B cell (primary cell): ENCODE measurements around the gene CFAP20DC. TPM values are rescaled to one million over a fixed set of nuclear protein-coding genes. Genes with fewer than 3 reads are reported as not detected.

ENCODE experiments used
- ATAC-seq: fragments of 200-7000 bp; cut with Tn5 transposase; one replicate; pipeline ENCODE4 v1.10.0; 2021; ENCODE audit warnings: low read depth, mild to moderate bottlenecking, moderate number of reproducible peaks, moderate library complexity
- CTCF ChIA-PET: fragments of 350-600 bp; sonication (Branson Sonifier 250); formaldehyde crosslinking; loops from one replicate; lab custom pipeline; 2021; ENCODE audit warnings: antibody characterized with exemption, inconsistent platforms; lab: Charles Lee
- POLR2A ChIA-PET: fragments of 350-600 bp; sonication (Branson Sonifier 250); formaldehyde crosslinking; loops from one replicate; lab custom pipeline; 2021; ENCODE audit warnings: antibody characterized with exemption; lab: Charles Lee
- DNase-seq: peaks from one replicate; pipeline ENCODE4 v3.0.0; 2013
- H2AFZ ChIP-seq: 2 replicates; pipeline ENCODE4 v1.6.1; 2012; ENCODE audit warnings: mild to moderate bottlenecking, low read depth, low read length; ENCODE audit not compliant: insufficient read depth, poor library complexity, severe bottlenecking
- H3K27ac ChIP-seq, 2 donors: 1 replicate in 1 of 2; 2 replicates in 1 of 2; pipeline ENCODE4 v1.5.1; 2012 to 2013; ENCODE audit warnings: low read length in 2 of 2, mild to moderate bottlenecking in 2 of 2, moderate library complexity in 1 of 2
- H3K27me3 ChIP-seq, 4 experiments: fragments of 200-600 bp in 1 of 4; sonication (generic) in 1 of 4; replicated peaks in 1 of 4; 1 replicate in 2 of 4; 2 replicates in 2 of 4; pipeline versions ENCODE4 v1.6.1 to v1.7.0; 2013 to 2016; ENCODE audit warnings: low read length in 3 of 4, mild to moderate bottlenecking in 2 of 4, mixed read lengths in 1 of 4, moderate library complexity in 1 of 4; ENCODE audit not compliant: insufficient read depth in 4 of 4, control insufficient read depth in 3 of 4; ENCODE audit errors: control extremely low read depth in 1 of 4
- H3K36me3 ChIP-seq, 2 experiments: replicated peaks in 1 of 2; 1 replicate in 1 of 2; 2 replicates in 1 of 2; pipeline versions ENCODE4 v1.6.1 to v1.7.1; 2013; ENCODE audit warnings: low read length in 1 of 2; ENCODE audit not compliant: insufficient read depth in 2 of 2, control insufficient read depth in 1 of 2; ENCODE audit errors: control extremely low read depth in 1 of 2, extremely low read depth in 1 of 2
- H3K4me1 ChIP-seq, 2 donors: fragments of 200-600 bp in 1 of 2; sonication (generic) in 1 of 2; 1 replicate in 1 of 2; 2 replicates in 1 of 2; pipeline versions ENCODE4 v1.5.1 to v1.6.1; 2013 to 2017; ENCODE audit warnings: low read length in 2 of 2; ENCODE audit not compliant: control insufficient read depth in 2 of 2, insufficient read depth in 2 of 2
- H3K4me2 ChIP-seq: replicated peaks from 2 replicates; pipeline ENCODE3; 2012; ENCODE audit warnings: mild to moderate bottlenecking, low read depth, low read length; ENCODE audit not compliant: poor library complexity, severe bottlenecking
- H3K4me3 ChIP-seq, 5 experiments: fragments of 200-600 bp in 1 of 5; sonication (generic) in 1 of 5; 1 replicate in 3 of 5; 2 replicates in 2 of 5; pipeline versions ENCODE4 v1.5.1 to v1.7.0; 2011 to 2016; ENCODE audit warnings: low read length in 4 of 5, mild to moderate bottlenecking in 4 of 5, low read depth in 2 of 5, control low read depth in 1 of 5, moderate library complexity in 1 of 5; ENCODE audit not compliant: insufficient read depth in 1 of 5; ENCODE audit errors: control extremely low read depth in 1 of 5, extremely low read depth in 1 of 5
- H3K79me2 ChIP-seq: fragments of 200-600 bp; sonication (generic); one replicate; pipeline ENCODE4 v1.6.0; 2016; ENCODE audit warnings: low read length; ENCODE audit not compliant: control insufficient read depth, insufficient read depth
- H3K9ac ChIP-seq: fragments of 200-600 bp; sonication (generic); 2 replicates; pipeline ENCODE4 v1.6.1; 2017; ENCODE audit warnings: mild to moderate bottlenecking, low read length, moderate library complexity
- H3K9me3 ChIP-seq, 3 donors: one replicate each; pipeline versions ENCODE4 v1.6.1 to v1.7.1; 2013; ENCODE audit warnings: low read length in 2 of 3; ENCODE audit not compliant: control insufficient read depth in 2 of 3, insufficient read depth in 1 of 3; ENCODE audit errors: control extremely low read depth in 1 of 3
- H4K20me1 ChIP-seq: 2 replicates; pipeline ENCODE4 v1.6.0; 2012; ENCODE audit warnings: mild to moderate bottlenecking, low read length; ENCODE audit not compliant: insufficient read depth, control insufficient read depth, poor library complexity, severe bottlenecking
- H3K27ac Mint-ChIP-seq: one replicate; pipeline ENCODE4 v1.8.0; 2021; ENCODE audit warnings: mixed read lengths
- H3K27me3 Mint-ChIP-seq: one replicate; pipeline ENCODE4 v1.8.0; 2021; ENCODE audit warnings: mixed read lengths
- H3K4me1 Mint-ChIP-seq: one replicate; pipeline ENCODE4 v1.8.0; 2021; ENCODE audit warnings: mixed read lengths
- H3K4me3 Mint-ChIP-seq: one replicate; pipeline ENCODE4 v1.8.0; 2021; ENCODE audit warnings: mixed read lengths
- H3K9me3 Mint-ChIP-seq: one replicate; pipeline ENCODE4 v1.8.0; 2022; ENCODE audit warnings: mixed read lengths; ENCODE audit not compliant: insufficient read depth
- EZH2 ChIP-seq: IDR thresholded peaks from 2 replicates; pipeline ENCODE4 v1.6.1; 2012; ENCODE audit warnings: borderline replicate concordance, low read depth, mild to moderate bottlenecking, moderate library complexity, low read length; ENCODE audit not compliant: insufficient read depth, poor library complexity, severe bottlenecking
- WGBS: methylation state at CpG from one replicate; pipeline ENCODE4 v1.1.5; 2013; ENCODE audit warnings: missing lambda C conversion rate; ENCODE audit not compliant: insufficient coverage; 5-methylcytosine and 5-hydroxymethylcytosine counted together
- intact Hi-C: fragments of 100-400 bp; cut with micrococcal nuclease; formaldehyde crosslinking; loops from one replicate; pipeline ENCODE4 v1.10.0; 2022
- polyA plus RNA-seq: library from polyadenylated mRNA; depleted of rRNA; stranded (reverse); fragments of >200 nt; gene quantifications from 2 replicates; pipeline ENCODE4 v1.2.3, GENCODE V29; 2012
- total RNA-seq, 2 donors: library from RNA; stranded (reverse); fragments of 120-200 nt in 1 of 2; gene quantifications; 1 replicate in 1 of 2; 2 replicates in 1 of 2; pipeline versions ENCODE4 v1.2.3 to v1.2.4, GENCODE V29; 2013 to 2022
- TF ChIP-seq, protein P1 (sequence below): fragments of 200-600 bp; IDR thresholded peaks from one replicate; pipeline ENCODE4 v1.8.0; 2022; ENCODE audit warnings: antibody characterized with exemption, mild to moderate bottlenecking

Gene CFAP20DC
- total and polyA plus RNA-seq, 2 donors (not counting 1 experiment from before 2014, with no cell fraction given) = 0.27 to 1.2 TPM

DNA sequence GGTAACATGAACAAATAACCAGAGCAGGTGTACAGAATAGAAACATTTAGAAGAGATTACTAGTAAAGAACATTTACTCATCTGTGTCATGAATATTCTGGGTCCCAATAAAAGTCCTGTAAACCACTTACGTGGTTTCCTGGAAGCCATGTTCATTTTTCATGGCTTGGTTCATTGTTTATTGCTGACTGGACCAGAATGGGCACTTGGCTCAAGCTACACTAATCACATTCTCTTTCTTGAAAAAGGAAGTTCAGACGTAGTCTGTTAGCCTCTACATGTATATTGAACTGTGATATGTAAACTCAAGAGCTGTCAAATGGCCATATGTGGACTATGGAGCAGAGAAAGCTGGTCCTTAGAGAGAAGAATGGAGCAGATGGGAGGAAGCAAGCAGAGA is 244.9 kb downstream of the CFAP20DC start:
- no peak overlapping the region for H3K27ac ChIP-seq
- no peak for TF ChIP-seq EZH2
- TF ChIP-seq, protein P1, sequence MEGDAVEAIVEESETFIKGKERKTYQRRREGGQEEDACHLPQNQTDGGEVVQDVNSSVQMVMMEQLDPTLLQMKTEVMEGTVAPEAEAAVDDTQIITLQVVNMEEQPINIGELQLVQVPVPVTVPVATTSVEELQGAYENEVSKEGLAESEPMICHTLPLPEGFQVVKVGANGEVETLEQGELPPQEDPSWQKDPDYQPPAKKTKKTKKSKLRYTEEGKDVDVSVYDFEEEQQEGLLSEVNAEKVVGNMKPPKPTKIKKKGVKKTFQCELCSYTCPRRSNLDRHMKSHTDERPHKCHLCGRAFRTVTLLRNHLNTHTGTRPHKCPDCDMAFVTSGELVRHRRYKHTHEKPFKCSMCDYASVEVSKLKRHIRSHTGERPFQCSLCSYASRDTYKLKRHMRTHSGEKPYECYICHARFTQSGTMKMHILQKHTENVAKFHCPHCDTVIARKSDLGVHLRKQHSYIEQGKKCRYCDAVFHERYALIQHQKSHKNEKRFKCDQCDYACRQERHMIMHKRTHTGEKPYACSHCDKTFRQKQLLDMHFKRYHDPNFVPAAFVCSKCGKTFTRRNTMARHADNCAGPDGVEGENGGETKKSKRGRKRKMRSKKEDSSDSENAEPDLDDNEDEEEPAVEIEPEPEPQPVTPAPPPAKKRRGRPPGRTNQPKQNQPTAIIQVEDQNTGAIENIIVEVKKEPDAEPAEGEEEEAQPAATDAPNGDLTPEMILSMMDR = no peak
- no peaks in the 10 kb centered on the region for H3K9me3 ChIP-seq
- no peaks in the 10 kb centered on the region for H3K79me2 ChIP-seq
- Mint-ChIP-seq H3K27me3 (no peaks in the 10 kb centered on the region), H3K27ac (no peak overlapping the region), H3K4me1 (no peaks in the 10 kb centered on the region), H3K4me3 (no peak overlapping the region), H3K9me3 (peaks cover 2% of the 10 kb centered on the region)
- 83% methylated on average over 1 of the region's 2 CpGs for WGBS
- no peaks in the 10 kb centered on the region for H3K36me3 ChIP-seq
- no peaks in the 10 kb centered on the region for H3K27me3 ChIP-seq
- DNase-seq (no peak), ATAC-seq (no peak)
- ChIA-PET CTCF (no interaction called here), POLR2A (no interaction called here)
- no peak overlapping the region for H3K4me3 ChIP-seq
- H4K20me1 ChIP-seq = no peaks in the 10 kb centered on the region
- H3K9ac ChIP-seq = no peak overlapping the region
- intact Hi-C loops = no loop called here
- no peaks in the 10 kb centered on the region for H3K4me1 ChIP-seq
- H2AFZ ChIP-seq = no peak overlapping the region
- no peak overlapping the region for H3K4me2 ChIP-seq

DNA sequence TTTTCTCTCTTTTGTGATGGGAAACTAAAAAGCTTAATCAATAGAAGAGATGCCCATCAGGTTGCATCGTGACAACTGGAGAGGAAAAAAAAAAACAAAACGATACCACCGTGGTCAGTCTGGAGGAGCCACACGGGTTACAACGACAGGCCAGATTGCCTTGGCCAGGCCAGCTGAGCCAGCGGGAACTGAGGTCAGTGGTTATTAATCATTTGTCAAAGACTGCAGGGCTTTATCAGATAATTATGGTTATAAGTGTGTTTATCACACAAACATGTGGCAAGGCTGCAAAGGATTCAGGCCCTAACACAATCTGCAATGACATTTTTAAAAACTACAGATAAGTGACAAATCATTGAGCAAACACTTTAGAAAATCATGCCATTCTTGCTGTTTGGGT is 248.3 kb downstream of the CFAP20DC start:
- H3K4me2 ChIP-seq = no peak overlapping the region
- no peaks in the 10 kb centered on the region for H4K20me1 ChIP-seq
- 90% methylated on average over 5 of the region's 6 CpGs for WGBS
- Mint-ChIP-seq H3K27me3 (no peaks in the 10 kb centered on the region), H3K27ac (no peak overlapping the region), H3K4me3 (no peak overlapping the region), H3K9me3 (peaks cover 2% of the 10 kb centered on the region), H3K4me1 (no peaks in the 10 kb centered on the region)
- ChIA-PET POLR2A (no interaction called here), CTCF (no interaction called here)
- DNase-seq (no peak), ATAC-seq (no peak)
- H3K9ac ChIP-seq = no peak overlapping the region
- no peak overlapping the region for H3K4me3 ChIP-seq
- H3K4me1 ChIP-seq = no peaks in the 10 kb centered on the region
- no peak for TF ChIP-seq EZH2
- TF ChIP-seq, protein P1 = no peak
- H3K9me3 ChIP-seq = no peaks in the 10 kb centered on the region
- no peak overlapping the region for H3K27ac ChIP-seq
- no peaks in the 10 kb centered on the region for H3K79me2 ChIP-seq
- no peaks in the 10 kb centered on the region for H3K27me3 ChIP-seq
- intact Hi-C loops = no loop called here
- H2AFZ ChIP-seq = no peak overlapping the region
- no peaks in the 10 kb centered on the region for H3K36me3 ChIP-seq
